ENCODE data around the gene RRAS2.

DNA sequence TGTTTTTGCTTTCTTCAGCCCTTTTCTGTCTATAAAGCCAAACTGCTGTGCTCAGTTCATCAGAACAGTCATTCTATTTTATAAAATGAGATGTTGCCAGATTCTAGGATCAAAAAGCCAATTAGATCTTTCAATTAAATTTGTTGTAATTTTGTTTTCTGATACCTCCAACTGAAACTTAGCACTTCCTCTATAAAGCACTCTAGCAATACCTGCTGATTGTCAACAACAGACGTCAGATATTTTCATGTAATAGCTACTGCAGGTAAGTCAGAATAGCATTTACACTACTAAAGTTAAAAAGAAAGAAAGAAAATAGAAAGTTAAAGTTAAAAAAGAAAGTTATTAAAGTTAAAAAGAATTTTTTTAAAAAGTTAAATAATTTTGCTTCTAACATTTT lies 19.6 kb downstream of the RRAS2 start:
- TF ChIP-seq, protein P1, sequence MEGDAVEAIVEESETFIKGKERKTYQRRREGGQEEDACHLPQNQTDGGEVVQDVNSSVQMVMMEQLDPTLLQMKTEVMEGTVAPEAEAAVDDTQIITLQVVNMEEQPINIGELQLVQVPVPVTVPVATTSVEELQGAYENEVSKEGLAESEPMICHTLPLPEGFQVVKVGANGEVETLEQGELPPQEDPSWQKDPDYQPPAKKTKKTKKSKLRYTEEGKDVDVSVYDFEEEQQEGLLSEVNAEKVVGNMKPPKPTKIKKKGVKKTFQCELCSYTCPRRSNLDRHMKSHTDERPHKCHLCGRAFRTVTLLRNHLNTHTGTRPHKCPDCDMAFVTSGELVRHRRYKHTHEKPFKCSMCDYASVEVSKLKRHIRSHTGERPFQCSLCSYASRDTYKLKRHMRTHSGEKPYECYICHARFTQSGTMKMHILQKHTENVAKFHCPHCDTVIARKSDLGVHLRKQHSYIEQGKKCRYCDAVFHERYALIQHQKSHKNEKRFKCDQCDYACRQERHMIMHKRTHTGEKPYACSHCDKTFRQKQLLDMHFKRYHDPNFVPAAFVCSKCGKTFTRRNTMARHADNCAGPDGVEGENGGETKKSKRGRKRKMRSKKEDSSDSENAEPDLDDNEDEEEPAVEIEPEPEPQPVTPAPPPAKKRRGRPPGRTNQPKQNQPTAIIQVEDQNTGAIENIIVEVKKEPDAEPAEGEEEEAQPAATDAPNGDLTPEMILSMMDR (conservative IDR thresholded peaks at IDR 0.05; ENCODE audit: low read depth, low read length): no peak
- TF ChIP-seq RCOR1 (IDR thresholded peaks at IDR 0.05; ENCODE audit: insufficient replicate concordance, low read length): no peak
- TF ChIP-seq MXI1 (IDR thresholded peaks at IDR 0.05; ENCODE audit: borderline replicate concordance, low read depth, low read length): no peak
- TF ChIP-seq BHLHE40 (IDR thresholded peaks at IDR 0.05; ENCODE audit: low read depth, low read length): no peak
- no peak for TF ChIP-seq CEBPB (IDR thresholded peaks at IDR 0.05; ENCODE audit: low read depth, low read length)
- no peak for TF ChIP-seq SMC3 (IDR thresholded peaks at IDR 0.05; ENCODE audit: low read depth, low read length)
- TF ChIP-seq, protein P2, sequence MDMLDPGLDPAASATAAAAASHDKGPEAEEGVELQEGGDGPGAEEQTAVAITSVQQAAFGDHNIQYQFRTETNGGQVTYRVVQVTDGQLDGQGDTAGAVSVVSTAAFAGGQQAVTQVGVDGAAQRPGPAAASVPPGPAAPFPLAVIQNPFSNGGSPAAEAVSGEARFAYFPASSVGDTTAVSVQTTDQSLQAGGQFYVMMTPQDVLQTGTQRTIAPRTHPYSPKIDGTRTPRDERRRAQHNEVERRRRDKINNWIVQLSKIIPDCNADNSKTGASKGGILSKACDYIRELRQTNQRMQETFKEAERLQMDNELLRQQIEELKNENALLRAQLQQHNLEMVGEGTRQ (IDR thresholded peaks at IDR 0.05; ENCODE audit: low read depth, low read length): no peak
- TF ChIP-seq POLR2A (IDR thresholded peaks at IDR 0.05; ENCODE audit: low read depth, low read length): no peak
- TF ChIP-seq ELK1 (IDR thresholded peaks at IDR 0.05; ENCODE audit: borderline replicate concordance, low read depth, low read length): no peak
- no peak for TF ChIP-seq NFE2L2 (IDR thresholded peaks at IDR 0.05; ENCODE audit: low read depth, low read length)
- TF ChIP-seq RAD21 (IDR thresholded peaks at IDR 0.05; ENCODE audit: low read length): no peak
